Activated CD4-positive, alpha-beta memory T cell treated with anti-CD3 and anti-CD28 coated beads for 36 hours (primary cell): ENCODE data around the gene AVPR1A. TPM values are rescaled to one million over a fixed set of nuclear protein-coding genes. Genes with fewer than 3 reads are reported as not detected.

Source experiments
- total RNA-seq, 2 experiments: library from RNA; stranded (reverse); gene quantifications; one replicate each; pipeline ENCODE4 v1.2.3, GENCODE V29; 2021

The AVPR1A gene
- total RNA-seq, 2 experiments from 2014 or later, result not detected

Other genes starting within 250 kb of the AVPR1A start
- gene PPM1H, start 216.1 kb downstream of the AVPR1A start, total RNA-seq, result not detected